ENCODE measurements around the gene GAS6. TPM values are rescaled to one million over a fixed set of nuclear protein-coding genes. Genes with fewer than 3 reads are reported as not detected.

Gene GAS6
- total RNA-seq, 1 experiment from 2014 or later = 16.2 TPM

GRCh38 chr13:113855012-113855921, 8.6 kb downstream of the GAS6 start:
- DNase-seq (ENCODE audit: low spot score) = no peak
- in situ Hi-C loops (cut with HindIII; ENCODE audit: low sequenced_read_pairs) = no loop called here

GRCh38 chr13:113854238-113855011, 9.5 kb downstream of the GAS6 start:
- DNase-seq (ENCODE audit: low spot score) = no peak
- in situ Hi-C loops (cut with HindIII; ENCODE audit: low sequenced_read_pairs) = no loop called here

GRCh38 chr13:113853518-113854237, 10.2 kb downstream of the GAS6 start:
- no peak for DNase-seq (ENCODE audit: low spot score)
- in situ Hi-C loops (cut with HindIII; ENCODE audit: low sequenced_read_pairs) = no loop called here

- DNase-seq (ENCODE audit: low spot score) = no peak
- in situ Hi-C loops (cut with HindIII; ENCODE audit: low sequenced_read_pairs) = no loop called here
Measured at GRCh38 chr13:113852536-113853517, 11.0 kb downstream of the GAS6 start.

- in situ Hi-C loops (cut with HindIII; ENCODE audit: low sequenced_read_pairs) = no loop called here
- DNase-seq (ENCODE audit: low spot score) = no peak
Measured at GRCh38 chr13:113851826-113852535, 11.9 kb downstream of the GAS6 start.

GRCh38 chr13:113851480-113851803, 12.4 kb downstream of the GAS6 start:
- no peak for DNase-seq (ENCODE audit: low spot score)
- in situ Hi-C loops (cut with HindIII; ENCODE audit: low sequenced_read_pairs) = no loop called here

- no peak for DNase-seq (ENCODE audit: low spot score)
Measured at GRCh38 chr13:113850722-113851479, 13.0 kb downstream of the GAS6 start.

GRCh38 chr13:113849981-113850721, 13.7 kb downstream of the GAS6 start:
- no peak for DNase-seq (ENCODE audit: low spot score)
- in situ Hi-C loops (cut with HindIII; ENCODE audit: low sequenced_read_pairs) = no loop called here

More at GRCh38 chr13:113850722-113851479, 13.0 kb downstream of the GAS6 start:
- in situ Hi-C loops (cut with HindIII; ENCODE audit: low sequenced_read_pairs) = no loop called here

GRCh38 chr13:113849546-113849945, 14.3 kb downstream of the GAS6 start:
- in situ Hi-C loops (cut with HindIII; ENCODE audit: low sequenced_read_pairs) = no loop called here
- no peak for DNase-seq (ENCODE audit: low spot score)

GRCh38 chr13:113848431-113849260, 15.2 kb downstream of the GAS6 start:
- in situ Hi-C loops (cut with HindIII; ENCODE audit: low sequenced_read_pairs) = no loop called here
- no peak for DNase-seq (ENCODE audit: low spot score)

- DNase-seq (ENCODE audit: low spot score) = no peak
Measured at GRCh38 chr13:113848020-113848419, 15.9 kb downstream of the GAS6 start.

GRCh38 chr13:113846636-113847318, 17.1 kb downstream of the GAS6 start:
- in situ Hi-C loops (cut with HindIII; ENCODE audit: low sequenced_read_pairs) = no loop called here
- DNase-seq (ENCODE audit: low spot score) = no peak

More at GRCh38 chr13:113848020-113848419, 15.9 kb downstream of the GAS6 start:
- in situ Hi-C loops (cut with HindIII; ENCODE audit: low sequenced_read_pairs) = no loop called here

- in situ Hi-C loops (cut with HindIII; ENCODE audit: low sequenced_read_pairs) = no loop called here
- DNase-seq (ENCODE audit: low spot score) = no peak
Measured at GRCh38 chr13:113845723-113846635, 17.9 kb downstream of the GAS6 start.

- in situ Hi-C loops (cut with HindIII; ENCODE audit: low sequenced_read_pairs) = no loop called here
- DNase-seq (ENCODE audit: low spot score) = no peak
Measured at GRCh38 chr13:113845055-113845454, 18.8 kb downstream of the GAS6 start.
